ENCODE measurements around the gene ABR. TPM values are rescaled to one million over a fixed set of nuclear protein-coding genes. Genes with fewer than 3 reads are reported as not detected.

ABR gene
- polyA plus RNA-seq, 3 donors: 19.8 to 160 (median 26.0) TPM

- Histone ChIP-seq H3K27me3 (ENCODE audit: control insufficient read depth in 2 of 2, insufficient read depth in 2 of 2, low read length in 2 of 2) (no peaks in the 10 kb centered on the region), H3K36me3 (replicated peaks in 1 of 2; ENCODE audit: control insufficient read depth in 1 of 2, insufficient read depth in 2 of 2, low read length in 2 of 2) (peaks cover 2 to 26% of the 10 kb centered on the region in 2 donors), H2AFZ (ENCODE audit: insufficient read depth, low read depth, low read length, poor library complexity, severe bottlenecking) (no peak overlapping the region), H3K9me3 (replicated peaks in 1 of 2; ENCODE audit: control insufficient read depth in 1 of 2, insufficient read depth in 1 of 2, low read length in 2 of 2) (no peaks in the 10 kb centered on the region), H4K20me1 (ENCODE audit: insufficient read depth, low read length) (peaks cover 93% of the 10 kb centered on the region), H3K9ac (ENCODE audit: insufficient read depth, low read length, poor library complexity, severe bottlenecking) (no peak overlapping the region), H3K27ac (ENCODE audit: low read depth in 1 of 2, low read length in 2 of 2) (no peak overlapping the region), H3K4me1 (ENCODE audit: control insufficient read depth in 1 of 2, insufficient read depth in 2 of 2, low read length in 2 of 2) (peaks cover 5 to 10% of the 10 kb centered on the region in 2 donors), H3K79me2 (ENCODE audit: insufficient read depth, low read length) (peaks cover 64% of the 10 kb centered on the region), H3K4me2 (replicated peaks; ENCODE audit: extremely low read depth, low read length, poor library complexity, severe bottlenecking) (no peak overlapping the region), H3K4me3 (replicated peaks in 1 of 3; ENCODE audit: low read depth in 2 of 3, low read length in 3 of 3) (no peak overlapping the region)
- no peak for TF ChIP-seq CTCF (IDR thresholded peaks at IDR 0.05)
- Mint-ChIP-seq H3K27ac (peak overlapping the region in 3 of 7 donors; percentile 16 to 61 (median 46)), H3K4me1 (peaks cover 9% of the 10 kb centered on the region), H3K4me3 (no peak overlapping the region), H3K27me3 (ENCODE audit: low read depth in 3 of 3) (peaks cover 0 to 3% (median 3%) of the 10 kb centered on the region in 3 donors), H3K9me3 (peaks cover 0 to 7% (median 4%) of the 10 kb centered on the region in 7 donors), H3K36me3 (peaks cover 15 to 45% of the 10 kb centered on the region in 2 donors)
- 91% methylated on average over 21 of the region's 24 CpGs for WGBS (ENCODE audit: insufficient coverage)
- intact Hi-C loops (cut with micrococcal nuclease): loop anchor here in 1 of 2 donors (10.0 kb wide), 2 partner anchors 128 to 208 kb away; no protein-coding TSS in a partner anchor
- no peak for DNase-seq
Observed at GRCh38 chr17:1126801-1127550, 52.8 kb downstream of the ABR start.

GRCh38 chr17:1126250-1126797, 53.5 kb downstream of the ABR start:
- H3K27ac ChIP-seq (ENCODE audit: low read depth in 1 of 2, low read length in 2 of 2): no peak overlapping the region
- Mint-ChIP-seq H3K4me3 (no peak overlapping the region), H3K36me3 (peaks cover 15 to 45% of the 10 kb centered on the region in 2 donors), H3K4me1 (peaks cover 9% of the 10 kb centered on the region), H3K27ac (peak overlapping the region in 1 of 7 donors; percentile 16), H3K27me3 (ENCODE audit: low read depth in 3 of 3) (peaks cover 0 to 3% (median 3%) of the 10 kb centered on the region in 3 donors), H3K9me3 (peaks cover 0 to 7% (median 4%) of the 10 kb centered on the region in 7 donors)
- peaks cover 68% of the 10 kb centered on the region for H3K79me2 ChIP-seq (ENCODE audit: insufficient read depth, low read length)
- no peak overlapping the region for H2AFZ ChIP-seq (ENCODE audit: insufficient read depth, low read depth, low read length, poor library complexity, severe bottlenecking)
- H3K4me1 ChIP-seq (ENCODE audit: control insufficient read depth in 1 of 2, insufficient read depth in 2 of 2, low read length in 2 of 2): peaks cover 5 to 10% of the 10 kb centered on the region in 2 donors
- TF ChIP-seq CTCF (IDR thresholded peaks at IDR 0.05): no peak
- H4K20me1 ChIP-seq (ENCODE audit: insufficient read depth, low read length): peaks cover 95% of the 10 kb centered on the region
- H3K4me3 ChIP-seq (replicated peaks in 1 of 3; ENCODE audit: low read depth in 2 of 3, low read length in 3 of 3): no peak overlapping the region
- intact Hi-C loops (cut with micrococcal nuclease): loop anchor here in 1 of 2 donors (10.0 kb wide), 2 partner anchors 128 to 208 kb away; no protein-coding TSS in a partner anchor
- no peak overlapping the region for H3K4me2 ChIP-seq (replicated peaks; ENCODE audit: extremely low read depth, low read length, poor library complexity, severe bottlenecking)
- peaks cover 2 to 26% of the 10 kb centered on the region in 2 donors for H3K36me3 ChIP-seq (replicated peaks in 1 of 2; ENCODE audit: control insufficient read depth in 1 of 2, insufficient read depth in 2 of 2, low read length in 2 of 2)
- no peaks in the 10 kb centered on the region for H3K9me3 ChIP-seq (replicated peaks in 1 of 2; ENCODE audit: control insufficient read depth in 1 of 2, insufficient read depth in 1 of 2, low read length in 2 of 2)
- 94% methylated on average over 15 of the region's 26 CpGs for WGBS (ENCODE audit: insufficient coverage)
- no peaks in the 10 kb centered on the region for H3K27me3 ChIP-seq (ENCODE audit: control insufficient read depth in 2 of 2, insufficient read depth in 2 of 2, low read length in 2 of 2)
- no peak overlapping the region for H3K9ac ChIP-seq (ENCODE audit: insufficient read depth, low read length, poor library complexity, severe bottlenecking)
- DNase-seq: no peak
